ENCODE measurements around the gene RMND1. TPM values are rescaled to one million over a fixed set of nuclear protein-coding genes. Genes with fewer than 3 reads are reported as not detected.

RMND1 gene
- total RNA-seq, 1 experiment from 2014 or later = 27.0 TPM

GRCh38 chr6:151399679-151400078, 52.2 kb downstream of the RMND1 start:
- no peak overlapping the region for H2BK20ac ChIP-seq (ENCODE audit: low read depth, low read length, poor library complexity, severe bottlenecking)
- no peaks in the 10 kb centered on the region for H3K27me3 ChIP-seq (ENCODE audit: insufficient read depth, low read length)
- no peak overlapping the region for H4K8ac ChIP-seq (replicated peaks; ENCODE audit: insufficient read length, low read depth, low read length)
- H3T11ph ChIP-seq (ENCODE audit: low read length) = no peak overlapping the region
- Mint-ChIP-seq H3K27ac (peak overlapping the region in 2 of 3 experiments; percentile 51 to 82; a peak in 2 of 7 replicates), H3K36me3 (ENCODE audit: insufficient read depth in 1 of 3, low read depth in 3 of 3) (peaks cover 27 to 31% (median 31%) of the 10 kb centered on the region in 3 experiments), H3K4me1 (peaks cover 6 to 10% of the 10 kb centered on the region in 2 experiments), H3K27me3 (ENCODE audit: low read depth) (no peaks in the 10 kb centered on the region), H3K9me3 (no peaks in the 10 kb centered on the region), H3K4me3 (no peak overlapping the region)
- H3K79me2 ChIP-seq (ENCODE audit: insufficient read depth, low read length) = peaks cover 38% of the 10 kb centered on the region
- no peaks in the 10 kb centered on the region for H3K23me2 ChIP-seq (ENCODE audit: insufficient read length, low read depth, low read length, poor library complexity, severe bottlenecking)
- TF ChIP-seq CTCF (conservative IDR thresholded peaks at IDR 0.05) = no peak
- no peak for DNase-seq
- H2AK5ac ChIP-seq (ENCODE audit: insufficient read length, low read length) = no peak overlapping the region
- no peak overlapping the region for H2BK12ac ChIP-seq (ENCODE audit: insufficient read length, low read depth, low read length)
- H3K18ac ChIP-seq (ENCODE audit: insufficient read length, low read depth, low read length) = no peak overlapping the region
- no CpG with 5 or more reads among the region's 3 CpGs for WGBS (ENCODE audit: extremely low coverage, insufficient read length, low lambda C conversion rate)
- no peak overlapping the region for H3K23ac ChIP-seq (ENCODE audit: insufficient read length, low read depth, low read length)
- H2BK120ac ChIP-seq (ENCODE audit: low read depth, low read length, poor library complexity, severe bottlenecking) = no peak overlapping the region
- no peaks in the 10 kb centered on the region for H4K20me1 ChIP-seq (ENCODE audit: control insufficient read depth, insufficient read depth, insufficient read length)
- H4K5ac ChIP-seq (ENCODE audit: insufficient read length, low read depth, low read length) = no peak overlapping the region
- H4K91ac ChIP-seq (ENCODE audit: insufficient read length, low read depth, low read length) = no peak overlapping the region
- H2BK15ac ChIP-seq (ENCODE audit: low read depth, low read length) = no peak overlapping the region
- no peak overlapping the region for H3K56ac ChIP-seq (ENCODE audit: insufficient read length, low read depth, low read length)
- H3K4me2 ChIP-seq (ENCODE audit: insufficient read depth, insufficient read length, low read length) = no peak overlapping the region
- H3K4ac ChIP-seq (ENCODE audit: low read depth, low read length) = no peak overlapping the region
- no peaks in the 10 kb centered on the region for H3K4me1 ChIP-seq (ENCODE audit: insufficient read depth, low read length)
- H2BK5ac ChIP-seq (ENCODE audit: insufficient read length, low read length) = no peak overlapping the region
- H3K14ac ChIP-seq (ENCODE audit: insufficient read depth, low read length) = no peak overlapping the region
- H3K27ac ChIP-seq (ENCODE audit: insufficient read length, low read depth, low read length) = no peak overlapping the region
- H3K79me1 ChIP-seq (ENCODE audit: insufficient read depth, low read depth, low read length, poor library complexity, severe bottlenecking) = peaks cover 8% of the 10 kb centered on the region
- H2AFZ ChIP-seq (ENCODE audit: low read length) = no peak overlapping the region
- H3K9me3 ChIP-seq (ENCODE audit: control insufficient read depth, low read depth, low read length) = no peaks in the 10 kb centered on the region
- no peak overlapping the region for H3K9ac ChIP-seq (ENCODE audit: extremely low read depth, insufficient read length, low read length)

Data from H9 (cell line).